Upper lobe of left lung (tissue), 6 donors: ENCODE results near the gene CD248. TPM values are rescaled to one million over a fixed set of nuclear protein-coding genes. Genes with fewer than 3 reads are reported as not detected.

Experiments used
- ATAC-seq, 2 donors: fragments of 200-7000 bp; cut with Tn5 transposase; one replicate each; pipeline ENCODE4 v1.9.1; 2022; ENCODE audit warnings: mild to moderate bottlenecking in 2 of 2, moderate library complexity in 2 of 2; ENCODE audit not compliant: low FRiP score in 2 of 2
- DNase-seq, 2 donors: peaks; one replicate each; pipeline ENCODE4 v3.0.0-alpha.2; 2019 to 2020
- H3K27ac ChIP-seq, 4 donors: fragments of 200-600 bp; sonication (generic); one replicate each; pipeline ENCODE4 v1.5.1; 2016 to 2019
- H3K27me3 ChIP-seq, 4 donors: fragments of 200-600 bp; sonication (generic); one replicate each; pipeline ENCODE4 v1.5.1; 2017 to 2019
- H3K36me3 ChIP-seq, 4 donors: fragments of 200-600 bp; sonication (generic); one replicate each; pipeline ENCODE4 v1.5.1; 2016 to 2019
- H3K4me1 ChIP-seq, 4 donors: fragments of 200-600 bp; sonication (generic); one replicate each; pipeline ENCODE4 v1.5.1; 2018 to 2019
- H3K4me3 ChIP-seq, 4 donors: fragments of 200-600 bp; sonication (generic); one replicate each; pipeline ENCODE4 v1.5.1; 2017 to 2019; ENCODE audit warnings: mild to moderate bottlenecking in 2 of 4, moderate library complexity in 1 of 4
- H3K9me3 ChIP-seq, 4 donors: fragments of 200-600 bp; sonication (generic); one replicate each; pipeline ENCODE4 v1.5.1; 2018 to 2019
- EP300 ChIP-seq, 4 donors: sonication (generic); formaldehyde crosslinking; IDR thresholded peaks; one replicate each; pipeline ENCODE4 v1.5.1; 2017; ENCODE audit warnings: antibody characterized with exemption in 4 of 4, control low read depth in 2 of 4
- POLR2A ChIP-seq, 4 donors: fragments of 450-650 bp; IDR thresholded peaks; one replicate each; pipeline ENCODE4 v1.5.1; 2016 to 2017; ENCODE audit warnings: antibody characterized with exemption in 4 of 4, mild to moderate bottlenecking in 2 of 4
- POLR2AphosphoS5 ChIP-seq, 2 donors: sonication (generic); formaldehyde crosslinking; IDR thresholded peaks; one replicate each; pipeline ENCODE4 v1.5.1; 2017; ENCODE audit warnings: antibody characterized with exemption in 2 of 2
- WGBS, 2 donors: methylation state at CpG; one replicate each; pipeline ENCODE4 v1.1.5; 2017 to 2018; 5-methylcytosine and 5-hydroxymethylcytosine counted together
- total RNA-seq, 6 donors: library from RNA; depleted of rRNA in 4 of 6; stranded (reverse); fragments of >200 nt in 4 of 6; gene quantifications; one replicate each; pipeline versions ENCODE4 v1.1.0 to v1.2.1, GENCODE V29; 2016 to 2021
- TF ChIP-seq, protein P1 (sequence below), 6 experiments: fragments of 450-650 bp in 4 of 6; fragments of 200-600 bp in 2 of 6; sonication (generic) in 2 of 6; IDR thresholded peaks; one replicate each; pipeline ENCODE4 v1.5.1; 2016 to 2019; ENCODE audit warnings: antibody characterized with exemption in 6 of 6
- donor health status: DM: no; HTN: no; CAD: no; lungs with moderate emphysema.
- donor health status: DM: no; HTN: yes; CAD: no; lungs with severe emphysema.

The CD248 gene
- total RNA-seq, 6 donors from 2014 or later: 0.59 to 85.6 (median 6.5) TPM

DNA sequence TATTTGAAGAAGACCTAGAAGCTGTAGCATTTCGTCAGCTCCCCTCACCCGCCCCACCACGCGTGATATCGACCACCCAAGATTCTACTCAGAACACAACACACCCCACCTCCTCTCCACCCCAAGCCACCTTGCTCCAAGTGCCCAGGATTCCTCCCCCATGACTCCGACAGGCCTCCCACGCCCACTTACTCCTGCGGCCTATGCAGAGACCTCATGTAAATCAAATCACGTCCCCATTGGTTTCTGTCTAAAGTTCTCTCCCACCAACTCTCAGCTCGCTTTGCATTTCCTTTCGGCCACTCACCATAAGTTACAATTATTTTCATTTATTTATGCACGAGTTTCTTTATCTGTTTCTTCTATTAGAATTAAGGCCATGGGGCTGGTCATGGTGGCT is 14.2 kb downstream of the CD248 start:
- no peak for DNase-seq
- H3K36me3 ChIP-seq: no peaks in the 10 kb centered on the region
- H3K27me3 ChIP-seq: no peaks in the 10 kb centered on the region
- TF ChIP-seq EP300 (IDR thresholded peaks at IDR 0.05) (no peak), POLR2AphosphoS5 (IDR thresholded peaks at IDR 0.05) (no peak), POLR2A (IDR thresholded peaks at IDR 0.05) (no peak)
- TF ChIP-seq, protein P1, sequence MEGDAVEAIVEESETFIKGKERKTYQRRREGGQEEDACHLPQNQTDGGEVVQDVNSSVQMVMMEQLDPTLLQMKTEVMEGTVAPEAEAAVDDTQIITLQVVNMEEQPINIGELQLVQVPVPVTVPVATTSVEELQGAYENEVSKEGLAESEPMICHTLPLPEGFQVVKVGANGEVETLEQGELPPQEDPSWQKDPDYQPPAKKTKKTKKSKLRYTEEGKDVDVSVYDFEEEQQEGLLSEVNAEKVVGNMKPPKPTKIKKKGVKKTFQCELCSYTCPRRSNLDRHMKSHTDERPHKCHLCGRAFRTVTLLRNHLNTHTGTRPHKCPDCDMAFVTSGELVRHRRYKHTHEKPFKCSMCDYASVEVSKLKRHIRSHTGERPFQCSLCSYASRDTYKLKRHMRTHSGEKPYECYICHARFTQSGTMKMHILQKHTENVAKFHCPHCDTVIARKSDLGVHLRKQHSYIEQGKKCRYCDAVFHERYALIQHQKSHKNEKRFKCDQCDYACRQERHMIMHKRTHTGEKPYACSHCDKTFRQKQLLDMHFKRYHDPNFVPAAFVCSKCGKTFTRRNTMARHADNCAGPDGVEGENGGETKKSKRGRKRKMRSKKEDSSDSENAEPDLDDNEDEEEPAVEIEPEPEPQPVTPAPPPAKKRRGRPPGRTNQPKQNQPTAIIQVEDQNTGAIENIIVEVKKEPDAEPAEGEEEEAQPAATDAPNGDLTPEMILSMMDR (IDR thresholded peaks at IDR 0.05): no peak
- H3K27ac ChIP-seq: no peak overlapping the region
- H3K9me3 ChIP-seq: no peaks in the 10 kb centered on the region
- no peaks in the 10 kb centered on the region for H3K4me1 ChIP-seq
- 85 to 88% methylated on average over 12 of the region's 12 CpGs for WGBS, 2 donors
- no peak for ATAC-seq
- no peak overlapping the region for H3K4me3 ChIP-seq

DNA sequence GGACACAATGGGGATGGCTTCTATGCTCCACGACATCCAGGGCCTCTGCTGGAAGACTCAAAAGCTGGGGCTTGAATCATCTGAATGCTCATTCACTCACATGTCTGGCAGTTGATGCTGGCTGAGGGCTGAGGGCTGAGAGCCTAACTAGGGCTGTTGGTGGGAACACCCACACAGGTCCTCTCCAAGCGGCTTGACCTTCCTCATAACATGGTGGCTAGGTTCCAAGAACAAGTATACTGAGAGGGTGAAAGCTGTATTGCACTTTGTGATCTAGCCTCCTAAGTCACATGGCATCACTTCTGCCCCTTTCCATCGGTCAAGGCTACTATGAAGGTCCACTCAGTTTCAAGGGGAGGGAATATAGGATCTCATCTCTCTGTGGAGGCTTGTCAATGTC is 17.7 kb downstream of the CD248 start:
- no peaks in the 10 kb centered on the region for H3K9me3 ChIP-seq
- H3K4me1 ChIP-seq: no peaks in the 10 kb centered on the region
- 63 to 69% methylated on average over 3 of the region's 3 CpGs for WGBS, 2 donors
- H3K27me3 ChIP-seq: peaks cover 0 to 12% (median 0%) of the 10 kb centered on the region in 4 donors
- no peak overlapping the region for H3K4me3 ChIP-seq
- TF ChIP-seq EP300 (IDR thresholded peaks at IDR 0.05) (no peak), POLR2A (IDR thresholded peaks at IDR 0.05) (no peak), POLR2AphosphoS5 (IDR thresholded peaks at IDR 0.05) (no peak)
- TF ChIP-seq, protein P1 (IDR thresholded peaks at IDR 0.05): no peak
- H3K36me3 ChIP-seq: no peaks in the 10 kb centered on the region
- DNase-seq: no peak
- no peak overlapping the region for H3K27ac ChIP-seq
- ATAC-seq: no peak

DNA sequence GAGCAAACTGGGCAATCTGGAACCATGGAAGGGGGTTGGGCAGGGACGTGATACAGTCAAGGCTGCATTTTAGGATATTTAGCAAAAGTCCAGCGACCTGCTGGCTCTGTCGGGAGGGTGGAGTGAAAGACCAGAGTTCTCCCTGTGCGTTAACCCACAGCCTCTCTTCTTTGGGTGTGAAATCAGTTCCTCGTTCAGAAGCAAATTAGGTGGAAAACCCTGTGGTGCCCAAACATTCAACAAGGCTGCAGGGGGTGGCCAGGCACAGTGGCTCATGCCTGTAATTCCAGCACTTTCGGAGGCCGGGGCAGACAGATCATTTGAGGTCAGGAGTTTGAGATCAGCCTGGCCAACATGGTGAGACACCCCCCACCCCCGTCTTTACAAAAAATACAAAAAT is 19.2 kb downstream of the CD248 start:
- Histone ChIP-seq H3K27me3 (peaks cover 0 to 26% (median under 1%) of the 10 kb centered on the region in 4 donors), H3K4me3 (no peak overlapping the region), H3K36me3 (no peaks in the 10 kb centered on the region), H3K4me1 (no peaks in the 10 kb centered on the region), H3K27ac (no peak overlapping the region), H3K9me3 (no peaks in the 10 kb centered on the region)
- ATAC-seq: no peak
- no peak for DNase-seq
- WGBS, 2 donors: 52 to 59% methylated on average over 6 to 8 of the region's 8 CpGs
- TF ChIP-seq EP300 (IDR thresholded peaks at IDR 0.05) (no peak), POLR2A (IDR thresholded peaks at IDR 0.05) (no peak), POLR2AphosphoS5 (IDR thresholded peaks at IDR 0.05) (no peak)
- TF ChIP-seq, protein P1 (IDR thresholded peaks at IDR 0.05): no peak

DNA sequence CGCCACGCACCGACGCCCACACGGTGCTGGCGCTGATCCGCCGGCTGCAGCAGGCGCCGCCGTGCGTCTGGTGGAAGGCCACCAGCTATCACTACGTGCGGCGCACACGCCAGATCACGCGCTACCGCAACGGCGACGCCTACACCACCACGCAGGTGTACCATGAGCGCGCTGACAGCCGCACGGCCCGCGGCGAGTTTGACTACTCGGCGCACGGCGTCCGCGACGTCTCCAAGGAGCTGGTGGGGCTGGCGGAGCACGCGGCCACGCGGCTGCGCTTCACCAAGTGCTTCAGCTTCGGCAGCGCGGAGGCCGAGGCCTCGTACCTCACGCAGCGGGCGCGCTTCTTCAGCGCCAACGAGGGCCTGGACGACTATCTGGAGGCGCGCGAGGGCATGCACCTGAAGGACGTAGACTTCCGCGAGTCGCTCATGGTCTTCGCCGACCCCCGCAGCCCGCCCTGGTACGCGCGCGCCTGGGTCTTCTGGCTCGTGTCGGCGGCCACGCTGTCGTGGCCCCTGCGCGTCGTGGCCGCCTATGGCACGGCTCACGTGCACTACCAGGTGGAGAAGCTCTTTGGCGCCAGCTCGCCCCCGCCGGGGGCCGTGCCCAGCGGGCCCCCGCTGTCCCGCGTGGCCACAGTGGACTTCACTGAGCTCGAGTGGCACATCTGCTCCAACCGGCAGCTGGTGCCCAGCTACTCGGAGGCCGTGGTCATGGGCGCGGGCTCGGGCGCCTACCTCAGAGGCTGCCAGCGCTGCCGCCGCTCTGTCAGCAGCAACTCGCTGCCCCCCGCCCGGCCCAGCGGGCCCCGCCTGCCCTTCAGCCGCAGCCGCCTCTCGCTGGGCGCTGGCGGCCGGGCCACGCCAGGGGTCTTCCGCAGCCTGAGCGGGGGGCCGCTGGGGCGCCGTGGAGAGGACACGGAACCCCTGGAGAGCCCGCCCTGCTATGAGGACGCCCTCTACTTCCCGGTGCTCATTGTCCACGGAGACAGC is 21.9 kb downstream of the CD248 start:
- TF ChIP-seq POLR2A (IDR thresholded peaks at IDR 0.05): no peak
- no peak for TF ChIP-seq POLR2AphosphoS5 (IDR thresholded peaks at IDR 0.05)
- TF ChIP-seq, protein P1 (IDR thresholded peaks at IDR 0.05): no peak
- TF ChIP-seq EP300 (IDR thresholded peaks at IDR 0.05): no peak
- Histone ChIP-seq H3K27me3 (peaks cover 0 to 35% (median 9%) of the 10 kb centered on the region in 4 donors), H3K36me3 (no peaks in the 10 kb centered on the region), H3K4me3 (no peak overlapping the region), H3K27ac (no peak overlapping the region), H3K9me3 (no peaks in the 10 kb centered on the region), H3K4me1 (peaks cover 7 to 19% (median 8%) of the 10 kb centered on the region in 4 donors)
- DNase-seq (peak in 1 of 2 donors; percentile 84), ATAC-seq (no peak)
- 83 to 90% methylated on average over 29 to 99 of the region's 123 CpGs for WGBS, 2 donors
